H1 (cell line): ENCODE results near the gene DYNLT2.

Source experiments
- ATF2 ChIP-seq: IDR thresholded peaks from 2 replicates; pipeline ENCODE4 v1.6.1; 2012; ENCODE audit warnings: low read length, inconsistent platforms
- CTCF ChIP-seq, 3 experiments: IDR thresholded peaks; 1 replicate in 2 of 3; 2 replicates in 1 of 3; pipeline versions ENCODE4 v1.5.1 to v1.6.1; 2011; ENCODE audit warnings: low read length in 3 of 3, mild to moderate bottlenecking in 3 of 3, inconsistent platforms in 2 of 3, low read depth in 1 of 3, moderate library complexity in 1 of 3; ENCODE audit not compliant: insufficient read depth in 1 of 3; ENCODE audit errors: control extremely low read depth in 1 of 3
- EP300 ChIP-seq, 2 experiments: IDR thresholded peaks; 1 replicate in 1 of 2; 2 replicates in 1 of 2; pipeline ENCODE4 v1.6.1; 2011 to 2012; ENCODE audit warnings: low read depth in 2 of 2, low read length in 2 of 2, mild to moderate bottlenecking in 2 of 2, borderline replicate concordance in 1 of 2, inconsistent platforms in 1 of 2, moderate library complexity in 1 of 2
- SP1 ChIP-seq: IDR thresholded peaks from 2 replicates; pipeline ENCODE4 v1.6.1; 2011; ENCODE audit warnings: low read depth, low read length
- YY1 ChIP-seq: IDR thresholded peaks from 2 replicates; pipeline ENCODE4 v1.6.1; 2011; ENCODE audit warnings: low read depth, mild to moderate bottlenecking, low read length

- TF ChIP-seq YY1: no peak
- no peak for TF ChIP-seq EP300 (IDR thresholded peaks at IDR 0.05; ENCODE audit: borderline replicate concordance in 1 of 2, low read depth in 2 of 2, low read length in 2 of 2)
- TF ChIP-seq SP1: no peak
- no peak for TF ChIP-seq ATF2
- TF ChIP-seq CTCF (IDR thresholded peaks at IDR 0.05; ENCODE audit: control extremely low read depth in 1 of 3, insufficient read depth in 1 of 3, low read depth in 1 of 3, low read length in 3 of 3): no peak
Measured at GRCh38 chr6:169707772-169708171, 43.6 kb downstream of the DYNLT2 start.
